Glomerular endothelial cell (primary cell): ENCODE data around the gene SHB. TPM values are rescaled to one million over a fixed set of nuclear protein-coding genes. Genes with fewer than 3 reads are reported as not detected.

ENCODE experiments used
- DNase-seq: peaks from one replicate; pipeline ENCODE4 v3.0.0-alpha.2; 2011; ENCODE audit warnings: low read depth, low spot score; ENCODE audit errors: extremely low read depth
- total RNA-seq: library from RNA; depleted of rRNA; stranded (reverse); fragments of >200 nt; gene quantifications from 2 replicates; pipeline ENCODE4 v1.2.3, GENCODE V29; 2015

Gene SHB
- total RNA-seq, 1 donor from 2014 or later: 42.8 TPM

DNA sequence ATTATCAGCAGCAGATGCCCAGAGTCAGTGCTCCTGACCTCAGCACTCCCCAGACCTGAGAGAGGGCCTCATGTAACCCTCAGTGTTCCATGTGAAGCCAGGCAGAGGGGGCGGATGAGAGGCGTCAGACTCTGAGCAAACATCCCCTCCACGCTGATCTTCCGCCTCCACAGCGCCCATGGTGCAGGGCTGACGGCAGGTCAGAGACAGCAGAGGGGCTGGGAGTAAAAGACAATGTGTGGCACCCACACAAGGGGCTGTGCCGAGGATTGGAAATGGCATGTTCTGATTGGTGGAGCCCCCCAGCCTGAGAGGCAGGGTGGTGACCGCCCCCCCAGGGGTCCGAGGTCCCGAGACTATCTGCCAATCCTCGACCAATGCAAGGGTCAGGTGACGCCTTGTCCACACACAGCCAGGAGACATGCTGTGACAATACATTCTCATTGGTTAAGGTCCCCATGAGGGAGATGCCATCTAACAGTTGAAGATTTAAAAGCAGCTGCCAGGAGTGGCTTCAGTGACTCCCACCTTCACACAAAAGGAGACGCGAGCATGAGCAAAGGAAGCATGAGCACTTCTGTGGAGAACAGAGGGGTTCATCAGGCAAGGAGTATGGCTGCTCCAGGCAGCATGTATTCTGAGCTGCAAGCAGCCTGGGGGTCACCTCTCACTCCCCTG, 145.8 kb downstream of the SHB start:
- no peak for DNase-seq

DNA sequence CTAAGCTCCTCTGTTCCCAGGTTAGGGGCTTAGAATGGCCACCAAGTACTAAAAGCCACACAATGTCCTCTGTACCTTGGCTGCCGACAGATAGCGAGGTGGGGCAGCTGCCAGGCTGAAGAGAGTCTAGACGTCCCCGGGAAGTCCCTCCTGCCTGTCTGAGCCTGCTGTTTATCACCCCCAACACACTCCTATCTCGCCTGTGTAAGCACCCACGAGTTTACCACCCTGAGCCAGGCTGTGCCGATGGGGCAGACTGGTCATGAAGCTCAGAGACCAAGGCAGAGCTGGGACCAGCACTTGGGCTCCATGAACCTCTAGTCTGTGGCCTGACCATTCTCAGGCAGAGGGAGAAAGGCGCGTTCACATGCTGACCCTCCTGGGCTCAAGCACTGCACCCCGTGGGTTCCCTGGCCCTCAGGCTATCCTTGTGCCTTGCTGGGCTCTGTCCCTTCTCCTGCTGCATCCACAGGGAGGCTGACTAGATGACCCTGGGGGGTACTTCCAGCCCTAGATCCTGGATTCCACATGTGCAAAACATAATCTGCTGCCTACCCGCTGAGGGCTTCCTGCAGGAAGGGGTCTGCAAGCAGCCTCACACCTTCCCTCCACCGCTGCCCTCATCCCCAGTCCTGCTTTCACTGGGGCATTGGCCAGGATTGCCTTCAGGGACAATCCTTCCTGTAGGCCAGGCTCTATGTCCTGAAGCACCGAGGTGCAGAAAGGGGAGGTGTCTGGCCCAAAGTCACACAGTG, 146.5 kb downstream of the SHB start:
- DNase-seq: no peak

GRCh38 chr9:37921546-37922300, 147.3 kb downstream of the SHB start:
- no peak for DNase-seq

GRCh38 chr9:37921168-37921510, 147.9 kb downstream of the SHB start:
- no peak for DNase-seq

GRCh38 chr9:37920471-37921167, 148.4 kb downstream of the SHB start:
- DNase-seq: no peak

DNA sequence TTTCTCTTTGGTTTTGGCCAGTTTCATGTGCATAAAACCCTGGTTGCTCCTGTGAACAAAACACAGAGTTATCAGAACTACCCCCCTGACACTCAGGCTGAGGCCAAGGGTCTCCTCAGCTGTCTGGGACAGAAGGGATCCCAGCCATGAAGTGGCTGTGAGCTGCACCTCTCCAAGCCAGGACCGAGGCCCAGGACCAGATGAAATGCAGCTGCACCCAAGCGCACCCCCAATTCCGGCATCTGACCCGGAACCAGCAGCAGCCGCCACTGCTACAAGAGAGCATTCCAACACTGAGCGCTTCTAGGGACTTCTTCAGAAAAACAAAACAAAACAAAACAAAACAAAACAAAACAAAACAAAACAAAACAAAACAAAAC, 149.1 kb downstream of the SHB start:
- no peak for DNase-seq

DNA sequence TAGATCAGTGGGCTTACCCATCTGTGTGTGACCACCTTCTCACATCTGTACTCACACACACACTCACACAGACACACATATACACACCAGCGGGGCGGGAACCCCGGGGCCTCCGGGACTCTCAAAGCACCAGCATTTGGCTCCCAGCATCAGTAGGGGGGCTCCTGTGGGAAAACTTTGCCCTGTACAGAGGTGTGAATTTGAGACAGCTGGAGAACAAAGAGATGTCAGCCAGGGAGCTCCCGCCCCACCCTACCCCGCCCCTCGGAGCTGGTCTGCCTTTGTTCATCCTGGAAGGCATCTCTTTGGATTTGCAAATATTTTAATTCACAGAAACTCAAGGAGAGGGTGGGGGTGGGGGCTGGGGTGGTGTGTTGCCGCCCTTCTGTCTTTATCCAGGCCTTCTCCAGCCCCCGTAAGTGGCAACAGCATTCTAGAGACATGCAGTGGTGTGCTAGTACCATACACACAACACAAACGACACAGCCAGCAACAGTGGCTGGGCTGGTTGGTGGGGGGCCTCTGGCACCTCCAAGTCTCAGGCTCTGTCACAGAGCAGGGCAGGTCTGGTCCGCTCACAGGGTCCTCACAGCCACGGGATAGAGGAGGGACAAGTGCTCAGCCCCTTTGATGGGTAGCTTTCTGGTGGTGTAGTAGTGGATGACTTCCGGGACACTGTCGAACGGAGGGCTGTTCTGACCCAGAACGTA, 149.6 kb downstream of the SHB start:
- DNase-seq: no peak

DNA sequence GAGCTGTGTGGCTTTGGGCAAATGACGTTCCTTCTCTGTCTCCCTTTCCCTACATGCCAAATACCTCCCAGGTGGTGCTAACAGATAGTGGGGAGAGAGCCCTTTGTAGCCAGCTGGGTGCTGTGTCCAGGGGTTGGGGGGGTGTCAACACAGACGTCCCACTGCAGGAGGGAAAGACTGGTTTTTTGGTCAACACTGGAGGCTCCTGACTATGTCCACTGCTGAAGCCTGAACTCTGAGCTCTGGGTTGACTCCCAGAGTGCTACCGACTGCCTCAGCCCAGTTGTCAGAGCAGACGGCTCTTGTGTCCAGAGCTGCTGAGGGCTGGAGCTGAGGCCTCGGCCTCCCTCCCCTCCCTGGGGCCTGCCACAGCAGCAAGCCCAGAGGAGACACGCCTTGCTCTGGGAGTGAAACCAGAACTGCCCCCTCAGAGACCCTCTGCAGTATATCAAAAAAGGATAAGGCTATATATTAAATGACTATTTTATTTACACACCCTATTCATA, 150.3 kb downstream of the SHB start:
- no peak for DNase-seq

DNA sequence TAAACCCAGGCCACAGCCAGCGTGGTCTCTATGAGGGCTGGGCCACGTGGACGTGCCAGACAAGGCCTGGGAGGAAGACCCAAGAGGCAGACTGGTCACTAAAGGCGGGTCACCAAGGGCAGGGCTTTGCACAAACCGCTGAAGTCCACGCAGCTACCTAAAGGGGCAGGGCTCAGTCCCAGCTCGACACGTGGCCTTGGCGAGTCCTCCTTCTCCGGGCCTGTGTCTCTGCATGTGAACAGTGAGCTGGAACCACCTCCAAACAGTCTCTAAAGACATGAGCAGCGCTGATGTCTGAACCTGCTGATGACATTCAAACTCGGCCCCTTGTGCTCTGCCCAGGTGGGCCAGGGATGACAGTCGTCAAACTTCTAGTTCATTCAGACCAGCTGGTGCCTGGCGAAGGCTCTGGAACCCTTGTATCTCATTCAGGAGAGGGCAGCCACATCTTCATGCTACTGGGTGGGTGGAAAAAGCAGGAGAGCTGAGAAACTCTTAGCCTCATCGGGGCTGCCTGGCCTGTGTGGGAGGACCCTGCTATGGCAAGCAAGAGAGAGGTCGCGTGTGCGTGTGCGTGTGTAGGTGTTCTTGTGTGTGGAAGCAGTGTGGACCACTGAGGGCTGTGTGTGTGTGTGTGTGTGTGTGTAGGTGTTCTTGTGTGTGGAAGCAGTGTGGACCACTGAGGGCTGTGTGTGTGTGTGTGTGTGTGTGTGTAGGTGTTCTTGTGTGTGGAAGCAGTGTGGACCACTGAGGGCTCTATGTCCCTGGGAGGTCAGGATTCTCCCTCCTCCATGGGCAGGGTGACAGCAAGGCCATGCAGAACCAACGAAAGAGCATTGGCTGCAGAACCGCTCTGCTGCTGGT, 151.0 kb downstream of the SHB start:
- no peak for DNase-seq

DNA sequence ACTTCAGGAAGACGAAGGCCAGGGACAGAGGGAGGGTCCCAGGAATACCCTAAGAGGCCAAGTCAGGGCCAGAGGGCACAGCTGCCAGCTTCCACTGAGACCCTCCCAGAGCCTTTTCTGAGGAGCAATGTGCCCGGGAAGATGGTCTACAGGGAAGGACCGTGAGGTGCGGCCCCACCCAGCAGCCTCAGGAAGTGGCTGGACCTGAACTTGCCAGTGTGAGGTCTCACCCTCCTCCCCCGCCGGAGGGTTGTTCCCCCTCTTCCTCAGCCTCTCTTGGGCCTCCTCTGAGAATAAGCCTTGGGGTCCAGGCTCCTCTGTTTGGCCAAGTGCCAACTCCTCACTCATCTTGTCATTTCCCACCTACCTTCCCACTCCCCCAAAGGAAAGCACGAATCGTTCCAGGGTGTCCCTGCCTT, 151.7 kb downstream of the SHB start:
- no peak for DNase-seq

- DNase-seq: no peak
These were observed 152.3 kb downstream of the SHB start for GRCh38 chr9:37916471-37917312.

DNA sequence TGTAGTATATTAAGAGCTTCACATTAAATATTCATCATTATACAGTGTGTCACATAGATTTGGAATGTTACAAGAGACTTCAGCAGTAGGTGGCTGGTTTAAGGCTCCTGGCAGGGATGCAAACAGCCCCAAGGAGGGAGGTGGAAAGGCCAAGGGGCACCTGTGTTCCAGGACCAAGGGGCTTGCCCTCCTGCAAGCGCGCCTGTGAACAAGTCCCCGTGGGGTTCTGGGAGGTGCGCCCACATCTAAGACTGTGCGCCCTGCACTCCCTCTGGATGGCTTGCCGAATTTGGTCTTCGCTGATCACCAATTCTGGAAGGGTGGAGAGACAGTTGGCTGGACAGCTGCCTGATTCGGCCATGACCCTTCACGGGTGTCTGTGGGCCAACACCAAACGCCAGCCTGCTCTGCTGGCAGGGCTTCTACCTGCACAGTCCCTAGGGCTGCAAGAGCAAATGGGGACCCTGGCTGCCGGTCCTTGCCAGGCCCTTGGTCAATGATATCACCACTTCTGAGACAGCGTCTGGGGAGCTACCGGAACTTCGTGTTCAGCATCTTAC, 153.0 kb downstream of the SHB start:
- DNase-seq: no peak

DNA sequence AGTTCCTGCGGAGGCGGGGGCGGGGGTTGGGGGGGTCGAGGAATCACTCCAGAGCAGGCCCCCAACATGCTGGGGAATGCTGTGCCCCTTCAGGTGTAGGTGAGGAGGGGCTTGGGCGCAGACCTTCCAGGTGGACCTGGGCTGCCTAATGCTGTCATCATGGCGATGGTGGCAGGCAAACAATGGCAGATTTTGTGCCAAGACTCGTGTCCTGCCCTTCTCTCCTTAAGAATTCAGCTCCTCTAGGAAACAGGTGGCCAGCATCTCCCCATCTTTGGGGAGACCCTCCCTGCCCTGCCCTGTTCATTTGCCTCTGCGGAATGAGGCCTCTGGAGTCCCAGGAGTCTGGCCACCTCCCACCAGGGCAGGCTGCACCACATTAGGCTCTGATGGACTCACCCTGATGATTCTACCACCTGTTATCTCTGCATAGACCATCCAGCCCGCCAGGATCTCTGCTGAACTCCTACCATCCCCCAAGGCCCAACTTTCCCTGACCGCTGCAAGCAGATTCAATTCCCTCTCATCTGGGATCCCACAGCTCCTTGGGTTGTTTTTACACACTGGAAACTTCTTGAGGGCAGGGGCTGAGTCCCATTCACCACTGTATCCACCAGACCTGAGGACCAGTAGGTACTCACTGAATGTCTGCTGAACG, 154.2 kb downstream of the SHB start:
- no peak for DNase-seq

- no peak for DNase-seq
These were observed 154.9 kb downstream of the SHB start for GRCh38 chr9:37914154-37914551.

GRCh38 chr9:37913480-37914153, 155.4 kb downstream of the SHB start:
- DNase-seq: no peak

- no peak for DNase-seq
These were observed 157.8 kb downstream of the SHB start for GRCh38 chr9:37911271-37911681.

DNA sequence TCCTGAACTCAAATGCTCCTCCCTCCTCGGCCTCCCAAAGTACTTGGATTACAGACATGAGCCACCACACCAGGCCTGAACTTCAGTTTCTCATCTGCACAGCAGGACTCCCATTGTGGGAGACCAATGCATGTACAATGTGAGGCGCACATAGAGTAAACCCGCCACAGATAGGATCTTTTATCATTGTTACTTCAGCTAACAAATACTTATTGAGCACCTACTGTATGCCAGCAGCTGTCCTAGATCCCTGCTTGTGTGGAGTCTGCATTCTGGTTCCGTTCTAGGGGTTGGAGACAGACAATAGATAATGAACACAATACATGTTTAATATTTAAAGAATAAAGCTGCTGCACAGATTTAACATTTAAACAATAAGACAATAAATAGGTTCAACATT, 158.8 kb downstream of the SHB start:
- DNase-seq: no peak
